ENCODE results near the gene TMEM14B.
"Not testable (repeated sequence)": the region's sequence is repeated elsewhere in the genome, so short reads cannot be mapped to it uniquely, and the experiment has no call there.

TMEM14B gene

DNA sequence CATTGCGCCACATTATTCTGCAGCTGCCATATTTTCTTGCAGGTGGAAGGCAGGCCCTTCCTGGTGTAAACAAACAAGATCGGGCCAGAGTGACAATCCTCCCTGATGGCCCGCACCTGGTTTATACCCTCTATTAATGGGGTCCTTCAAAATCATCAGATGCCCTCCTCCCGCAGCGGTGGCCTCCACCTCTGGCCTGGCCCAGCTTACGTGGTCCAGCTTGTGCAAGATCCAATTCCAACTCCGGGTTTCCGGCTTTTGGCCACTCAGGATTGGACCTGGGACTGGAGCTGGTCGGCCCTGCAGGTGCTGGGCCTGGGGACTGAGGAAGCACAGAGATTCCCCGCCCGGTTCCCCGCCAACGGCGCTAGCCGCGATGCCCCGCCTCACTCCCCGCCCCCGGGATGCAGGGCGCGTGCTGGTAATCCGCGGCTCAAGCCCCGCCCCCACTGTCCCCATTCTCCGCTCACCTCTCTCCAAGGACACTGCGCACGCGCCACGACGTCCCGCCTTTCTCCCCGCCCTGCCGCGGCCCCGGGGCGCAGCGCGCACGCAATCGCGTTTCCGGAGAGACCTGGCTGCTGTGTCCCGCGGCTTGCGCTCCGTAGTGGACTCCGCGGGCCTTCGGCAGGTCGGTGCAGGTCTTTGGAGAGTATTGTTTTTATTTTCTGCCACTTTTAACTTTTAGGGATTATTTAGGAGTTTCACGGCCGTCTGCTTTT lies at the start of gene TMEM14B:
Gene TMEM14B (plus strand): TSS at position 555 of the 722 bp plus-strand sequence. CDS start 1,441 bp downstream, outside the sequence.
- peak; percentile 99 for DNase-seq

DNA sequence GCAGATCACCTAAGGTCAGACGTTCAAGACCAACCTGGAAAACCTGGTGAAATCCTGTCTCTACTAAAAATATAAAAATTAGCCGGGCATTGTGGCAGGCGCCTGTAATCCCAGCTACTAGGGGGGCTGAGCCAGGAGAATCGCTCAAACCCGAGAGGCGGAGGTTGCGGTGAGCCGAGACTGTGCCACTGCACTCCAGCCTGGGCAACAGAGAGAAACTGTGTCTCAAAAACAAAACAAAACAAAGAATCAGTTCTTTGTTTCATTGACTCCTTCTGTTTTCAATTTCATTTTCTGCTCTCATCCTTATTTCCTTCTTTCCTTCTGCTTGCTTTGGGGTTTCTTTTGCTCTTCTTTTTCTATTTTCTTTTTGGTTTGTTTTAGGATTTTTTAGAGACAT lies 33.6 kb upstream of the TMEM14B start:
- DNase-seq, result no peak

DNA sequence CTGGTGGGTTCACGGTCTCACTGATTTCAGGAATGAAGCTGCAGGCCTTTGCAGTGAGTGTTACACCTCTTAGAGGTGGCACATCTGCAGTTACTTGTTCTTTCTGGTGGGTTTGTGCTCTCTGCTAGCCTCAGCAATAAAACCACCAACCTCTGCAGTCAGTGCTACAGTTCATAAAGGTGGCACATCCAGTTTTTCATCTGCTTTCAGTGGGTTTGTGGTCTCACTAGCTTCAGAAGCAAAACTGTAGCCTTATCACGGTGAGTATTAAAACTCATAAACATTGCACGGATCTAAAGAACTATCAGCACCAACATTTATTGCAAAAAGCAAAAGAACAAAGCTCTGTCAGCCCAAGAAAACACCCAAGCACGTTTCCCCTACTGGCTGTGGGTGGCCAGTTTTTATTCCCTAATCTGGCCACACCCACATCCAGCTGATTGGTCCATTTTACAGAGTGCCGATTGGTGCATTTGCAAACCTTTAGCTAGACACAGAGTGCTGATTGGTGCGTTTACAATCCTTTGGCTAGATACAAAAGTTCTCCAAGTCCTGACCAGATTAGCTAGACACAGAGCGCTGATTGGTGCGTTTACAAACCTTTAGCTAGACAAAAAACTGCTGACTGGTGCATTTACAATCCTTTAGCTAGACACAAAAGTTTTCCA lies 28.2 kb upstream of the TMEM14B start:
- no peak for DNase-seq

DNA sequence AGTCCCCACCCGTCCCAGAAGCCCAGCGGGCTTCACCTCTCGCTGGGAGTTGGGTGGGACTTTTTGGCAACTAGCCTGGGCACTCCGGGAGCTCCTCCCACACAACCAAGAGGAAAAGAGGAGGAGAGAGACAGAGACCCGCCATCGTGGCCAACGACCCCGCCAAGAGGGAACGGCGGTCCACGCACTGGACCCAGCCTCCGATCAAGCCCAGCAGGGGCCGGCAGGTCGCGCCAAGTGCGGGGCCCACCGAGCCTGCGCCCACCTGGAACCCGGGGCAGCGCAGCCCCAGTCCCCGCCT lies 27.7 kb upstream of the TMEM14B start:
- no peak for DNase-seq

DNA sequence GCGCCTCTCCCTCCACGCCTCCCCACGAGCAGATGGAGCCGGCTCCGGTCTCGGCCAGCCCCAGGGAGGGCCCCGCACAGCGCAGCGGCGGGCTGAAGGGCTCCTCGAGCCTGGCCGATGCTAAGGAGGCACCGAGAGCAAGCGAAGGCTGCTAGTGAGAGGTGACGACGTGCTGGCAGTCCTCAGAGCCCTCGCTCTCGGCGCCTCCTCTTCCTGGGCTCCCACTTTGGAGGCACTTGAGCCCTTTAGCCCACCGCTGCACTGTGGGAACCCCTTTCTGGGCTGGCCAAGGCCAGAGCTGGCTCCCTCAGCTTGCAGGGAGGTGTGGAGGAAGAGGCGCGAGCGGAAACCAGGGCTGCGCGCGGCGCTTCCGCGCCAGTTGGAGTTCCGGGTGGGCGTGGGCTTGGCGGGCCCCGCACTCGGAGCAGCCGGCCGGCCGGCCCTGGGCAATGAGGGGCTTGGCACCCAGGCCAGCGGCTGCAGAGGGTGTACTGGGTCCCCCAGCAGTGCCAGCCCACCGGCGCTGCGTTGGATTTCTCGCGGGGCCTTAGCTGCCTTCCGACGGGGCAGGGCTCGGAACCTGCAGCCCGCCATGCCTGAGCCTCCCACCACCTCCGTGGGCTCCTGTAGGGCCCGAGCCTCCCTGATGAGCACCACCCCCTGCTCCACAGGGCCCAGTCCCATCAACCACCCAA lies 27.2 kb upstream of the TMEM14B start:
- peak; percentile 34 for DNase-seq

DNA sequence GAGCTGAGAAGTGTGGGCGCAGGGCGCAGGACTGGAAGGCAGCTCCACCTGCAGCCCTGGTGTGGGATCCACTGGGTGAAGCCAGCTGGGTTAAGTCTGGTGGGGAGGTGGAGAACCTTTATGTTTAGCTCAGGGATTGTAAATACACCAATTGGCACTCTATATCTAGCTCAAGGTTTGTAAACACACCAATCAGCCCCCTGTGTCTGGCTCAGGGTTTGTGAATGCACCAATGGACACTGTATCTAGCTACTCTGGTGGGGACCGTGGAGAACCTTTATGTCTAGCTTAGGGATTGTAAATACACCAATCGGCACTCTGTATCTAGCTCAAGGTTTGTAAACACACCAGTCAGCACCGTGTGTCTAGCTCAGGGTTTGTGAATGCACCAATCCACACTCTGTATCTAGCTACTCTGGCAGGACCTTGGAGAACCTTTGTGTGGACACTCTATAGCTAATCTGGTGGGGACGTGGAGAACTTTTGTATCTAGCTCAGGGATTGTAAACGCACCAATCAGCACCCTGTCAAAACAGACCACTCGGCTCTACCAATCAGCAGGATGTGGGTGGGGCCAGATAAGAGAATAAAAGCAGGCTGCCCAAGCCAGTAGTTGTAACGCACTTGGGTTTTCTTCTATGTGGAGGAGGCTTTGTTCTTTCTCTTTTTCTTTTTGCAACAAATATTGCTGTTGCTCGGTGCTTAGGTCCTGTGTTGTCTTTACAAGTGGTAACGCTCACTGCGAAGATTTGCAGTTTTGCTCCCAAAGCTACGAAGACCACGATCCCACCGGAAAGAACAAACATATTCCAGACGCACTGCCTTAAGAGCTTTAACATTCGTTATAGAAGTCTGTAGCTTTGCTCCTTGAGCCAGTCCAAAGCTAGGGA lies 26.4 kb upstream of the TMEM14B start:
- not testable (repeated sequence) for DNase-seq

DNA sequence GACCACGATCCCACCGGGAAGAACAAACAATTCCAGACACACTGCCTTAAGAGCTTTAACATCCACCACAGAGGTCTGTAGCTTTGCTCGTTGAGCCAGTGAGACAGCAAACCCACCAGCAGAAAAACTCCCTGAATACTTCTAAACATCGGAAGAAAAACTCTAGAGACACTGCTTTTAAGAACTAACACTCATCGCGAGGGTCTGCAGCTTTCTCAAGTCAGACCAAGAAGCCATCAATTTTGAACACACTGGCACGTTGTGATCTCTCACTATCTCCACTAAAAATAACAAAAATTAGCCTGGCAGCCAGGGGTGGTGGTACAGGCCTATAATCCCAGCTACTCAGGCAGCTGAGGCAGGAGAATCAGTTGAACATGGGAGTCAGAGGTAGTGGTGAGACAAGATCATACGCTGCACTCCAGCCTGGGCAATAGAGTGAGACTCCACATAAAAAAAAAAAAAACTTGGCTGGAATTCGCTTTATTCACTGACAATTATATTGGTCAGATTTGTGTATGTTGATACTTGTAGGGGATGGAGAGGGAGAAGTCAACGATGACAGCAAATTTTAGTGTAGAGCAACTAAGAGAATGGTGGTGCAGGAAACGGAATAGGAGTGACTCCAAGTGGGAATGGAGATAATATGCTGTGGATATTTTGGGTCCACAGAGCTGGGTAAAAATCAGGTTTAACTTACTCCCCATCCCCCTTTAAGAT lies 25.6 kb upstream of the TMEM14B start:
- DNase-seq, result no peak

DNA sequence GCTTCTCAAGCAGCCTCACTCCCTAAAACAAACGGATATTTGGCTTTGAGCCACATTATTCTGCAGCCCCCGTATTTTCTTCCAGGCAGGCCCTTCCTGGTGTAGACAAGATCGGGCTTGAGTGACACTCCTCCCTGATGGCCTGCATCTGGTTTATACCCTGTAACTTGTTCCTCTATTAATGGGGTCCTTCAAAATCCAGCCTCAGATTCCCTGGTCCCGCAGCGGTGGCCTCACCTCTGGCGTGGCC lies 25.1 kb upstream of the TMEM14B start:
- no peak for DNase-seq

DNA sequence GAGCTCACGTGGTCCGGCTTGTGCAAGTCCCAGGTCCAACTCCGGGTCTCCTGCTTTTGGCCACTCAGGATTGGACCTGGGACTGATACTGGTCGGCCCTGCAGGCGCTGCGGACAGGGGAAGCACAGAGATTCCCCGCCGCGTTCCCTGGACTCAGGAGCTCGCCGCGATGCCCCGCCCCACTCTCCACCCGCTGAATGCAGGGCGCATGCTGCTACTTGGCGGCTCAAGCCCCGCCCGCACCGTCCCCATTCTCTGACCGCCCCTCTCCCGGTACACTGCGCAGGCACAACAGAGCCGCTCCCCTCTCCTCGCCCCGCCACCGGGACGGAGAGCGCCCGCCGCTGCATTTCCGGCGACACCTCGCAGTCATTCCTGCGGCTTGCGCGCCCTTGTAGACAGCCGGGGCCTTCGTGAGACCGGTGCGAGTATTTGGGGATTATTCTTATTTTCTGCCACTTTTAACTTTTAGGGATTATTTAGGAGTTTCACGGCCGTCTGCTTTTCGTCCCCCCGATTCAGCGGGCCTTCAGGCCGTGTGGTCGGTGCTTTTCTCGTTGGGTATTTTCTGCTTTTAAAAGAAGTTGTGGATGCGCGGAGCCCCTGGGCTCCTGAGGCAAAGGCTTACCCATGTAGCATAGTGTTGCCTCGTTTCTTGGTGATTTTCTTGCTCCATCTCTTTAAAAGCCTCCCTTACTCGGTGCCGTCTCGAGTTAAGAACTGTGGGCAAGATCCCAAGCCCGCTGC lies 24.6 kb upstream of the TMEM14B start, which contains the start of gene TMEM14C:
Gene TMEM14C (plus strand): TSS at position 251 of the 747 bp plus-strand sequence. CDS start 1,544 bp downstream, outside the sequence.
- peak; percentile 63 for DNase-seq

DNA sequence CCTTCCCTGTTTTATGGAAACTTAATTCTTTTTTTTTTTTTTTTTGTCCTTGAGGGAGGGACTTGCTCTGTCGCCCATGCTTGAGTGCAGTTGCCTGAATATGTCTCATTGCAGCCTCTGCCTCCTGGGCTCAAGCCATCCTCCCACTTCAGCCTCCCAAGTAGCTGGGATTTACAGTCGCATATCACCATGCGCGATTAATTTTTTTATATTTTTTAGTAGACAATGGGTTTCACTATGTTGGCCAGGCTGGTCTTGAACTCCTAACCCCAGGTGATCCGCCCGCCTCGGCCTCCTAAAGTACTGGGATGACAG lies 24.1 kb upstream of the TMEM14B start:
- DNase-seq, result no peak

DNA sequence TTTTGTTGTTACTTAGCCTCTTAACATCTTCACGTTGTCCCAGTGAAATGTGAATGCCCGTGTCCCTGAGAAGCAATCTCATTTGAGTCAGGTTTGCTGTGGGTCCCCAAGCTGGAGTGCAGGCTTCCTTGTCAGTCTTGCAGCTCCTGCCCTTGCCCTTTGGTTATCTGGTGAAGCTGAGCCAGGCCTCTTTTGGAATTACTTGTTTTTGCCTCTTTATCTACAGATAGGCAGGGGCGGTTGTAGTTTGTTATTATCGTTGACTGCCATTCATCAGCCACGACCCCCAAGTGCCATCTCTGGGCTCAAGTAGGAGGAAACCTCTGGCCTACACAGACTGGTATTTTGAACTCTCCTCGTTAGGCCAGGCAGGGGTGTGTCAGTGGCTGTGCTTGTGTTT lies 22.6 kb upstream of the TMEM14B start:
- no peak for DNase-seq

DNA sequence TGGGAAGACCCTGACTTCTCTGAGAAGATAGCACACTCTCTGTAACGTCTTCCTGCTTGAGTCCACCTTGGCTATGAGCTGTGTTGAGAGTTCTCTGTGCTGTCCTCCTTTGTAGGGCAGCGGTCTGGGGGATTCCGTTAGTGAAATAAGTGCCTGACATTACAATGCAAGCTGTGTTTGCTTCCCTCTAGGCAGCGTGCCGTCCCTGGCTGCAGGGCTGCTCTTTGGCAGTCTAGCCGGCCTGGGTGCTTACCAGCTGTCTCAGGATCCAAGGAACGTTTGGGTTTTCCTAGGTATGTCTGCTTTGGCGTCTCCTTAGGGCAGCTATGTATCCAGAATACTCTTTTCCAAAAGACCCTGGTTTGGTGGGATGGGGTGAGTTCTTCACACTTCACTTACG lies 21.9 kb upstream of the TMEM14B start:
- DNase-seq, result no peak

DNA sequence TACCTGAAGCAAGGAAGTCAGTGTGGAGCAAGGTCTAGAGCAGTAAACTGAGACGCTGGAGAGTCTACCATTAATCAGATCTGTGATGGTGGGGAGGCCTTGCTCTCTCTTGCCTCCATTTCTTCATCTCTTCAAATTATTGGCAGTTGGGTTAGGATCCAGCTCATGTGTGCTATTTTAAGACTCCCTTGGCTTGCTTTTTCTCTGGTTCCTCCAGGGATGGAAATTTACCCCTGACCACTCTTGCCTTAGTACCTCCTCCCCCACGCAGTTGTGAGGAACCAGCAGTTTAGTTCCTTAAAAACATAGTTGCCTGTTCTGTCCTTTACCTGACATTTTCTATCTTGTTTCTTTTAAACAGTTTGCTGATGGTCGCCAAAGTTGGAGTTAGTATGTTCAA lies 17.4 kb upstream of the TMEM14B start:
- no peak for DNase-seq

DNA sequence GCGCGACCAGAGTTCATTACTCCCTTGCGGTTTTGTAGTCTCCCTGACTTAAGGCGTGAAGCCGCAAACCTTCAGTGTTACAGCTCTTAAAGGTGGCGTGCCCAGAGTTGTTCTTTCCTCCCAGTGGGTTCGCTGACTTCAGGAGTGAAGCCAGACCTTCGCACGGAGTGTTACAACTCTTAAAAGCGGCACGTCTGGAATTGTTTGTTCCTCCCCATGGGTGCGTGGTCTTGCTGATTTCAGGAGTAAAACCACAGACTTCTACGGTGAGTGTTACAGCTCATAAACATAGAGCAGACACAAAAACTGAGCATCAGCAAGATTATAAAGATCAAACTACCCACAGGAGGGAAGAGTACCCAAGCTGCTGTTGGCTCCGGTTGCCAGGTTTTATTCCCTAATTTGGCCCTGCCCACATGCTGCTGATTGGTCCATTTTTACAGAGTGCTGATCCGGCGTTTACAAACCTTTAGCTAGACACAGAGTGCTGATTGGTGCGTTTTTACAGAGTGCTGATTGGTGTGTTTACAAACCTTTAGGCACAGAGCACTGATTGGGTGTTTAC lies 14.4 kb upstream of the TMEM14B start:
- no peak for DNase-seq

DNA sequence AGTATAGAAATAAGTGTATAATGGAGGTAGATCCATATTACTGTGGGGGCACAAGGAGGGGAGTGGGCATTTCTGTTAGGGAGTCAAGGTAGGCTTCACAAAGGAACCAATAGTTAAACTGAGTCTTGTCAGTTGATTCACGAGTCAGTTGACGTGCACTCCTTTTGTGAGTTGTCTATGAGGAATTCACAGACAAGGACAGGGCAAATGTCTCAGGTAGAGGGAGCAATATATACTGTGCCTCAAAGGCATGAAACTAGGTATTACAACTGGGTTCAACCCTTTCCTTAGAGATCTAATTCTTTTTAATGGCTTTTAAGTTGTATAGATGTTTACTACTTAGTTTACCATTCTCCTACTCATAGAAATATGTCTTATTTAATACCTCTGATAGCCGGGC lies 13.7 kb upstream of the TMEM14B start:
- no peak for DNase-seq

DNA sequence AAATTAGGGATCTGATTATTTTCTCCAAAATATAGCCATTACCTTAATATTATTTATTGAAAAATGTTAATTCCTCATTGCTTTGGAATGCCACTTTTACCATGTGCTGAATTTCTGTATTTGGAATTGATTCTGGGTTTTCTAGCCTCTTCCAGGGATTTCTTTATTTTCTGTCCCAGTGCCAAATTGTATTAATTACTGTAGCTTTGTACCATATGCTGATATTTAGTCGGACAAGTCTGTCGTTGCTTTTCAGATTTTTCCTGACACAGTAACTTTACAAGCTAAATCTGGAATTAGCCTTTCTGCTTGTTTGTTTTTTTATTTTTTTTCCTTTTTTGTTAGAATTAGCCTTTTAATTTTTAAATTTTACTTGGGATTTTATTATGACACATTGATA lies 10.9 kb upstream of the TMEM14B start:
- no peak for DNase-seq

DNA sequence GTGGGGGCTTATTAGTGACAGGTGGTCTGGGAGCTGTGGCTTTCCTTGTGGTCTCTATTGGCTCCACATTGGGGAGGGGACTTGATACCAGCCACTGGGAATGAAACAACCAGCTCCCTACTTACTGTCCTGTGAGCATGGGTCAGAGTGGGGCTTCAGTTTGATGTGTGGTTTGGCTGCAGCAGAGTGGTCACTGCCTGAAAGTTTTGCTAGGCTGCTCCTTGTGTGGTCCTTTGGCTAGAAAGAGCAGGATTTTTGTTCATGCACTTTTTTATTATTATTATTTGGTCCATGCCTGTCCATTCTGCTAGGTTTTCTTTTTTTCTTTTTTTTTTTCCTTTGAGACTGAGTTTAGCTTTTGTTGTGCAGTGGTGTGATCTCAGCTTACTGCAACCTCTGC lies 7.5 kb upstream of the TMEM14B start:
- no peak for DNase-seq

DNA sequence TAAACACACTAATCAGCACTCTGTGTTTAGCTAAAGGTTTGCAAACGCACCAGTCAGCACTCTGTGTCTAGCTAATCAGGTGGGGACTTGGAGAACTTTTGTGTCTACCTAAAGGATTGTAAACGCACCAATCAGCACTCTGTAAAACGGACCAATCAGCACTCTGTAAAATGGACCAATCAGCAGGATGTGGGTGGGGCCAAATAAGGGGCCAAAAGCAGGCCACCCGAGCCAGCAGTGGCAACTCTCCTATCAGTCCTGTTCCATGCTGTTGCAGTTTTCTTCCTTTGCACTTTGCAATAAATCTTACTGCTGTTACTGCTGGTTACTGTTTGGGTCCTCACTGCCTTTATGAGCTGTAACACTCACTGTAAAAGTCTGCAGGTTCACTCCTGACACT lies 6.0 kb upstream of the TMEM14B start:
- not testable (repeated sequence) for DNase-seq

DNA sequence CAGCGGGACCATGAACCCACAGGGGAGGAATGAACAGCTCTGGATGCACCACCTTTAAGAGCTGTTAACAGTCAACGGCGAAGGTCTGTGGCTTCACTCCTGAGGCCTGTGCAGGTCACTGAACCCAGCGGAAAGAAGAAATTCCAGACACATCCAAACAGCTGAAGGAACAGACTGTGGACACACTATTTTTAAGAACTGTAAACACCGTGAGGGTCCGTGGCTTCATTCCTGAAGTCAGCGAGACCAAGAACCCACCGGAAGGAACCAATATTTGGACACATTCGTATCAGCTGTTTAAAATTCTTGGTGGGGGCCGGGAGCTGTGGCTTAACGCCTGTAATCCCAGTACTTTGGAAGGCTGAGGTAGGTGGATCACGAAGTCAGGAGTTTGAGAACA lies 5.4 kb upstream of the TMEM14B start:
- DNase-seq, result no peak

DNA sequence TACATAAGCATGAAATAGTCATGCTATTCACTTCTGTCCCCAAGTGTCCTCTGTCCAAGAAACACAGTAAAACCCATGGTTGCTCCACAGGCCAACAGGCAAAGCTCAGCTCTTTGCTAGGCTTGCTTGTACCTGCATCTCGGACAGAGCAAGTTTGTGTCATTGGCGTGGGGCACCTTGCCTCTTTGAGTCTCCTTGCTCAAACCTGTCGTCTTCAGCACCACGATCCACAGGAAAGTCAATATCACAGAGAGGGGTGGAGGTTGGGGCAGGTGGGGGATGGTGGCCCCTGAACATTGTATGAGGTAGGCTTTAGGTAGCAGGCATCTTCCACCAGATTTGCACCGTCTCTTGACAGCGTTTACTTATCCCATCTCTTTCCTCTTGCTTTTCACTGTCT lies 4.1 kb upstream of the TMEM14B start:
- no peak for DNase-seq

DNA sequence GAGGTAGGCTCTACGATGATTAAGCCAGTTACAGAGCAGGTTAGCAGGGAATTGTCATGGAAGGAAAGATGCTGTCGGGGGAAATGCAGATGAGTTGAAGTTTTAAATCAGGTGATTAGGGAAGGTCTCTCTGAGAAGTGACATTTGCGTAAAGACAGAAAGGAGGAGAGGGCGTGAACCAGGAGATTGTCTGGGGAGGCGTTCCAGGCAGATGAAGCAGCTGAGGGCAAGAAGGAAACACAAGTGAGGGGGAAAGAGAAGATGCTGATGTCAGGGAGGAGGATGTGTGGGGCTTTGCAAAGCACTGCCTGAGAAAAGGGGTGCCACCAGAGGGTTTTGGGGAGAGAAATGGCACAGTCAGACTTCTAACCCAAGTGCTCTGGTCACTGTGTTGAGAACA lies 2.5 kb upstream of the TMEM14B start:
- DNase-seq, result no peak

DNA sequence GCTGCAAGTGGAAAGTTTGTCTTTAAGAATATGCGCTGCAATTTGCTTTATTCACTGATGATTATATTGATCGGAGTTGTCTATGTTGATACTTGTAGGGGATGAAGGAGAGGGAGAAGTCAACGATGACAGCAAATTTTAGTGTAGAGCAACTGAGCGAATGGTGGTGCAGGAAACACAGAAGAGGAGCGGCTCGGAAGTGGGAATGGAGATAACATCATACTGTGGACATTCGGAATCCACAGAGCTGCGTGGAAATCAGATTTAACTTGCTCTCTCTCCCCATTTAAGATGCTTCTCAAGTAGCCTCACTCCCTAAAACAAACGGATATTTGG lies 722 bp upstream of the TMEM14B start:
- no peak for DNase-seq

Data from activated T-cell treated with anti-CD3 and anti-CD28 coated beads for 4 hours (primary cell).